Glomerular visceral epithelial cell (primary cell): Measurements from ENCODE around the gene PEX6.
"Not testable (repeated sequence)": the region's sequence is repeated elsewhere in the genome, so short reads cannot be mapped to it uniquely, and the experiment has no call there.

Experiments used
- DNase-seq: peaks from one replicate; pipeline ENCODE4 v3.0.0-alpha.2; 2016; ENCODE audit errors: extremely low spot score

Gene PEX6

DNA sequence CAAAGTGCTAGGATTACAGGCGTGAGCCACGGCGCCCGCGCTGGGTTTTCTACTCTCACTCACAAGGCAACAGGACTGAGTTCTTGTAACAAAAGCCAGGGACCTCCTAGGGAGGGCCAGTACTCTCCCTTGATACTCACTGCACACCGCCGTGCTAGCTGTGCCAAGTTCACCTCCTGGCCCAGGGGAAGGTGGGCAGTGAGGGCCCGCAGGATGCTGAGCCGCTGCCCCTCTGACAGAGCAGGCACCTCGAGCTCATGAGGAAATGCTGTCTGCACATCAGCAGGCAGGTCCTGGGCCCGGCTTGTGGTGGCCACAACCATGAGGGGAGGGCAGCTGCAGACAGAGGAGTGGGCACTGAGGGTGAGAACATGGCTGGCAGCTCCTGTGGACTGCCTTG lies 11.8 kb downstream of the PEX6 start:
- DNase-seq, result no peak

DNA sequence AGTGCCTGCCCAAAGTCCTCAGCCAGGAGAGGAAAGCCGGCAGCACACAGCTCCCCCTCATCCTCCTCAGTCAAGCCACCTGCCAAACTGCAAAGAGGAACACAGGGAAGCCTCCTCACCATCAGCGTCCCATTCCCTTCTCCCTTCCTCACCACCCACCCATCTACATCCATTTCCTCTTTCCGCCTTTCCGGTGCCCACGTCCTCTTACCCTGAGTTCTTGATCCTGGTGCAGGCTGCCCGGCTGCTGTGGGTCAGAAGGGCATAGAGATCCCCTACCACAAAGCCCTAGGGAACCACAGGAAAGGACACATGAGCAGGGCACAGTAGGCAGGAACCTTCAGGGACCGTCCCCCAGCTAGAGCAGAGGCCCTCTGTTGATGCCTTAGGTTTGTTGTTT lies 12.4 kb downstream of the PEX6 start:
- DNase-seq, result no peak

DNA sequence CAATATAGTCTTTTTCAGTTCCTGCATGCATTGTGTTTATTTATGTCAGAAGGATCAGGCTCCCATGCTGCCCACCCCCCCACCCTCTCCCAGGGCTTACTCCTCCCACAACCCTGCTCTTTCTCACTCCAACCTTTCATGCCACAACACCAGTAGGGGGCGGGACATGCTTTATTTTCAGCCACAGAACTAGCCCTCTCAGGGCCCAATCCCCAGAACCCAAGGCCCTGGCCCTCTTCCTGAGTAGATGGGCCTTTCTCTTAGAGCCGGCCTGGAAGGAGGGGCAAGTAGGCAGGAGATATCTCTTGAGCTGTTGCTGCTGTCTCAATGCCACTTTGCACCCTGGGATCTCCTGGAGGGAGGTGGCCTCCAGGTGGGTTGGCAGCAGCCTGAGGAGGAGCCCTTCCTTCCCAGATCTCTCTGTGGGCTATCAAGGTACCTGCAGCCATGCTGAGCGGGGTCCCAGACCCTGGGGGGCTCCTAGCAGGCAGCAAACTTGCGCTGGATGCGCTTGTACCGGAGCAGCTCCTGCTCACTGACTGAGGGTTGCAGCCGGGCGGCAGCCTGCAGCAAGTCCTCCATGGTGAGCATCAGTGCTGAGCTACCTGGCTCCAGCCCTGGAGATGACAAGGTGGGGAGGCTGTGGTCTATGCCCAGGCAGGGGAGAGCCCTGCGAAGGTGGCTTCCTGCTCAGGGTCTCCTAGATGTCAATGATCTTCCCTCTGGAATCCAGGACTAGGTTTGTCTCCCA lies 15.0 kb downstream of the PEX6 start:
- DNase-seq, result peak; percentile 48

DNA sequence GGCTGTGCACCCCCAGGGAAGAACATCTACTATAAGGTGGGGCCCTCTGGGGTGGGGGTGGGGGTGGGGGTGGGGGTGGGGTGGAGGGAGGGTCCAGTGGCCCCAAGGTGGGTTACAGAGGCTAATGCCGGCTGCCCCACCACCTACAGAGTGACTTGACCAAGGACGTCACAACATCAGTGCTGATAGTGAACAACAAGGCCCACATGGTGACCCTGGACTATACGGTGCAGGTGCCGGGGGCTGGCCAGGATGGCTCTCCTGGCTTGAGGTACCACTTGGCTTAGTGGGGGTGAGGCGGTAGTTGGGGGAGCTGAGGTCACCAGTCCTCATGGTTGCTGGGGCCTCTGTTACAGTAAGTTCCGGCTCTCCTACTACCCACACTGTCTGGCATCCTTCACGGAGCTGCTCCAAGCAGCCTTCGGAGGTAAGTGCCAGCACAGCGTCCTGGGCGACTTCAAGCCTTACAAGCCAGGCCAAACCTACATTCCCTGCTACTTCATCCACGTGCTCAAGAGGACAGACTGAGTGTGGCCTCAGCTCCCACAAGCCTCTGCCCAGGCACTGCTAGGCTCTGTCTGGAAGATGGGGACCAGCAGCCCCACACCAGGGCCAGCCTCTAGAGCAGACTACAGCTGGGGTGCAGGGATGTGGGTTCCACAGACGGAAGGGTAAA lies 15.7 kb downstream of the PEX6 start:
- DNase-seq, result no peak

DNA sequence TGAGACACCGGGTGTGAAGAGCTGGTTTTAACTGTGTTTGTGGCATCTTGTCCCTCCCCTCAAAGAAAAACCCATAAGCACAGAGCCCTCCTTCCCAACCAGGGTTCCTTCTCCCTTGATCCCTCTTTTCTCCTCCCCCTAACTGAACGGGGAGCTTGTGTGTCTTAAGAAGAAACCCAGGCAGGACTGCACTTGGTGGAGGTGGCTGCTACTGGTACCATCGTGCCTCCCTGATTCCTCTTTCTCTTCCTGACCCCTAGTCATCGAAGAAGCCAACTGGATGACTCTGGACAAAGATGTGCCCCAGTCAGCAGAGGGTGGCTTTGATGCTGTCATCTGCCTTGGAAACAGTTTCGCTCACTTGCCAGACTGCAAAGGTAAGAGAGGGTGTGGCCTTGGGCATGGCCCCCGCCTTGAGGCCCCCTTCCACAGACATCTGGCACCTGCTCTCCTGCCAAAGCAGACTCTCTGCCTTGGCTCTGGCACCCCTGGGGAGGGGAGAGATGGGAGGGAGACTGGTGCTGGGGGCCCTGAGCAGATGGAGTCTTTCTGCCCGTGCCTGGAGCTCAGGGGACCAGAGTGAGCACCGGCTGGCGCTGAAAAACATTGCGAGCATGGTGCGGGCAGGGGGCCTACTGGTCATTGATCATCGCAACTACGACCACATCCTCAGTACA lies 16.3 kb downstream of the PEX6 start:
- no peak for DNase-seq

DNA sequence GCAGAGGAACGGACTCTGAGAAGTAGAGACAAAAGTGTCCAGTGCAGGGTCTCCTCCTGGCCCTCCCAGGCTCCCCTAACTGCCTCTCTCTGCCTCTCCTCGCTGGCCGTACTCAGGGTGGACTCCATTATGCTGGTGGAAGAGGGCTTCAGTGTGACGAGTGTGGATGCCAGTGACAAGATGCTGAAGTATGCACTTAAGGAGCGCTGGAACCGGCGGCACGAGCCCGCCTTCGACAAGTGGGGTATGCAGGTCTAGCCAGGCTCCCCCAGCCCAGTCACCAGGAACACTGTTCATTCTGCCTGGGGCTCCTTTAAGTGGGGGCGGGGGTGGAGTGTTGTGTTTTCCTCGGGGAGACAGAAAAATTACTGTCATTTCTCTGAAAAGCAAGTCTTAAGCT lies 16.9 kb downstream of the PEX6 start:
- DNase-seq, result no peak

DNA sequence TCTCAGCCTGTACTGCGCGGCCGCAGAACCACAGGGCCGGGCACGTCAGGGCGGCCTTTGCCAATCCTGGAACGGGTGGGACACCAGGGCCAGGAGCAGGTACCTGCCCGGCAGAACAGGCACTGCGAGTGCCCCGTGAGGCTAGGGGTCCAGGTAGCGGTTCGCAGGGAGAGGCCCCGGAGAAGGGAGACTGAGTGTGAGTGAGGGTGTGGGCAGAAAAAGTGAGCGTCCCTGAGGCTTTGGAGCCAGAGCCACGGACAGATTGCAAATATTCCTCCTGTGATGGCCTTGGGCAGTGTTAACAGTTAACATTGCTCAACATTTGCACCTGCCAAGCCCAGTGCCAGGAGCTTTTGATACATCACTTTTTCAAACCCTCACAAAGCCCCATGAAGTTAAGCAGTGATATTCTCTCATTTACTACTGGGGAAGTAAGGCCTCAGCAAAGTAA lies 17.9 kb downstream of the PEX6 start:
- no peak for DNase-seq

DNA sequence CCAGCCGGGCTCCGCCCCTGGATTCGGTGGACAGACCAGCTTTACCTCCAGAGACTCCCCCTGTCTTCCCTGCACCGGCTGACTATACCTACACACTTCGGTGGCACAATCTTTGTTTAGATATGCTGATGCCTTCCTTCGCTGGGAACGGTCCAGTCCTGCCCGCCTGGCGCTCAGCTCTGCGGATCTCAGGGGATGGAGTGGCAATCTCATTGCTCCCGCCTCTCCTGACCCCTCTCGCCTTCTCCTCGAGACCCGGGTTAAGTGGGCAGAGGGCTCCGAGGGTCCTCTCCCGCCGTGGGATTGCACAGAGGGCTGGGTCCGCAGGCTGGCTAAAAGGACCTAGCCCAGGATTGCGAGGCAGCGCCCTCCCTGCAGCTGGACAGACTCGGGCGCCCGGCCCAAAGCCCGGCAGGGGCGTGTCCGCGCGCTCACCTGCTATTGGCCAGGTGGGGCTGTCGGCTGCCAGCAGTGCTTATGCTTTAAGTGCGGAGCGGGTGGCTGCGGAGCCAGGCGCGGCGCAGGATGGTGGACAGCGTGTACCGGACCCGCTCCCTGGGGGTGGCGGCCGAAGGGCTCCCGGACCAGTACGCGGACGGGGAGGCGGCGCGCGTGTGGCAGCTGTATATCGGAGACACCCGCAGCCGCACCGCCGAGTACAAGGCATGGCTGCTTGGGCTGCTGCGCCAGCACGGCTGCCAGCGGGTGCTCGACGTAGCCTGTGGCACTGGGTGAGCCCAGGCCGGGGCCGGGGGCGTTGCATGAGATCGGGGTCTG lies 18.6 kb downstream of the PEX6 start, which contains the start of gene GNMT:
TSS of gene GNMT (plus strand) at position 512 of the 777 bp plus-strand sequence. CDS start at position 526, 14 bp downstream.
- DNase-seq, result peak; percentile 29

DNA sequence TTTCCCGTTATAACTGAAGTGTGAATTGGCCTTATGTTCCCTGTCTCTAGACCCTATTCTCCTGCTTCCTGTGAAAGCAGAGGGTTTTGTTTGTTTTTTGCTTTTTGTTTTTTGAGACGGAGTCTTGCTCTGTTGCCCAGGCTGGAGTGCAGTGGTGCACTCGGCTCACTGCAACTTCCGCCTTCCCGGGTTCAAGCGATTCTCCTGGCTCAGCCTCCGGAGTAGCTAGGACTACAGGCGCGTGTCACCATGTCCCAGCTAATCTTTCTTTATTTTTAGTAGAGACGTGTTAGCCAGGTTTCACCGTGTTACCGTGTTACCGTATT lies 19.1 kb downstream of the PEX6 start:
- no peak for DNase-seq

DNA sequence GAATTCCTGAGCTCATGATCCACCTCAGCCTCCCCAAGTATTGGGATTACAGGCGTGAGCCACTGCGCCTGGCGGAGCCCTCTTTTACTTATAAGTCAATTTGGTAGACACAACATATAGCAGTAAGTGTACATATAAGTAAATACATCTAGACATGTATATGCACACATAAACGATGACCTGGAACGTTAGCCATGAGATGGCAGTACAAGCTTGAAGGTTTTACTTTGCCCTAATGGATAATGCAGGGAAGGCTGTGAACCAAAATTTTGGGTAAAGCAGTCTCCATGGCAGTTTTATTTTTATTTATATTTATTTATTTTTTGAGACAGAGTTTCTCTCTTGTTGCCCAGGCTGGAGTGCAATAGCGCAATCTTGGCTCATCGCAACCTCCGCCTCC lies 20.9 kb downstream of the PEX6 start:
- no peak for DNase-seq

DNA sequence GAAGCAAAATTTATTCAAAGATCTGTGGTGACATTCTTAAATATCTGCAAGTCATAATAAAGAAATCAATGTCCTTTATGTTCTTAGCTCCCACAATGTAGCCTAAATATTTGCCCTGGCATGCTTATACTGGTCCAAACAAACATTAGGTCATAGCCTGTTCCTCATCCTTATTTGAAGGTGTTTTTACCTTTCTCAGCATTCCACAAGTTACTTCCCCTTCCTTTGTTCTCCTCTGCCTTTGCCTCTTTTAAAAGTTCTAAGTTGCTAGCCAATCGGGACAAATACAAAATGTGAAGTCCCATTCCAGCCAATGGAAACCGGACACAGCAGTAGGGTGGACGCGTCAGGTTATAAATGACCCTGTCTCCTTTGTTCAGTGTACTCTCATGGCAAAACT lies 24.6 kb downstream of the PEX6 start:
- not testable (repeated sequence) for DNase-seq

DNA sequence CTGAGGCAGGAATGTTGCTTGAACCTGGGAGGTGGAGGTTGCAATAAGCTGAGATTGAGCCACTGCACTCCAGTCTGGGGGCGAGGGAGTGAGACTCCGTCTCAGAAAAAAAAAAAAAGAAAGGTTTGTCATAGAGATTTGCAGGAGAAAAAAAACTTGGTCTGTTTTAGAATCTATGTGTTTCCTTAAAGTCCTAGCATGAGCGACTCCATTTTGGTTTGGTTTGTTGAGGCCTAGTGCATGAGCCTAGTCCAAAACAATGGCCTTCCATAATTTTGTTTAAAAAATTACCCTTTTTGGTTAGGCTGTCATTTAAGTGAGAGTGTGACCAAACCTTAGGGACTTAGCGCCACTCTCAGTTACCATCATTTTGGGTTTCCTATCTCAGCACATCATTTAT lies 26.6 kb downstream of the PEX6 start:
- no peak for DNase-seq

DNA sequence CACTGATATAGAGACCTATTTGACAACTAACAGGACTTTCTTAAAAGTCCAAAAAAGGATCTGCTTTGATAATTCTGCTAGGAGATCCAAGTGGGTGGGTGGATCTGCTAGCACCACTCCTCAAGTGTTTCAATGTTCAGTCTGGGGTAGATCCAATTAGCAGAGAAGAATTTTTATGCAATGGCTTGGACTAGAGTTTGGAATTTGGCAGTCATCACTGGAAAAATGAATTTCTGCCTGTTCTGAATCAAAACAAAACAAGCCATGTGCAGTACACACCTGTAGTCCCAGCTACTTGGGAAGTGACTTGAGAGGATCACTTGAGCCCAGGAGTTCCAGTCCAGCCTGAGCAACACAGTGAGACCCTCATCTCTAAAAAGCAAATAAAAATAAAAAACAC lies 31.0 kb downstream of the PEX6 start:
- no peak for DNase-seq

DNA sequence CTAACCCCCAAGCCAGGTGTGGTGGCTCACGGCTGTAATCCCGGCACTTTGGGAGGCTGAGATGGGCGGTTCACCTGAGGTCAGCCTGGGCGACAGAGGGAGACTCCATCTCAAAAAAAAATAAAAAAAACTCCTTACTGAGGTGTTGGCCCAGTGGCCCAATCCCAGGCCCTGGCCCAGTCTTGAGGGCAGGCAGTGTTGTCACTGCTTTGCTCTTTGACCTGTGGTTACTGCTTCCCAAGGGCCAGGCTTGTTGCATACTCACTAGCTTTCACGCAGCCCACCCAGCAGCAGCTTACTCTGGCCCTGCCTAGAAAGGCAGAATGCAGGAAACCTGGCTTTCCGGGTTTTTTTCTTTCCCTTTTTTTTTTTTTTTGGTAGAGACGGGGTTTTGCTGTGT lies 36.5 kb downstream of the PEX6 start:
- DNase-seq, result no peak

DNA sequence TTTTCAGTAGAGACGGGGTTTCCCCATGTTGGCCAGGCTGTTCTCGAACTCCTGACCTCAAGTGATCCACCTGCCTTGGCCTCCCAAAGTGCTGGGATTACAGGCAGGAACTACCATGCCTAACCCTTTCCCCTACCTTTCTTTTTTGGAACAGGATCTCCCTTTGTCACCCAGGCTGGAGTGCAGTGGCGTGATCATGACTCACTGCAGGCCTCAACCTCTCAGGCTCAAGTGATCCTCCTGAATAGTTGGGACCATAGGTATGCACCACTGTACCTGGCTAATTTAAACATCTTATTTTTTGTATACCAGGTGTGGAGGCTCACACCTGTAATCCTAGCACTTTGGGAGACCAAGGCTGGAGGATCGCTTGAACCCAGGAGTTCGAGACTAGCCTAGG lies 37.6 kb downstream of the PEX6 start:
- DNase-seq, result not testable (repeated sequence)

DNA sequence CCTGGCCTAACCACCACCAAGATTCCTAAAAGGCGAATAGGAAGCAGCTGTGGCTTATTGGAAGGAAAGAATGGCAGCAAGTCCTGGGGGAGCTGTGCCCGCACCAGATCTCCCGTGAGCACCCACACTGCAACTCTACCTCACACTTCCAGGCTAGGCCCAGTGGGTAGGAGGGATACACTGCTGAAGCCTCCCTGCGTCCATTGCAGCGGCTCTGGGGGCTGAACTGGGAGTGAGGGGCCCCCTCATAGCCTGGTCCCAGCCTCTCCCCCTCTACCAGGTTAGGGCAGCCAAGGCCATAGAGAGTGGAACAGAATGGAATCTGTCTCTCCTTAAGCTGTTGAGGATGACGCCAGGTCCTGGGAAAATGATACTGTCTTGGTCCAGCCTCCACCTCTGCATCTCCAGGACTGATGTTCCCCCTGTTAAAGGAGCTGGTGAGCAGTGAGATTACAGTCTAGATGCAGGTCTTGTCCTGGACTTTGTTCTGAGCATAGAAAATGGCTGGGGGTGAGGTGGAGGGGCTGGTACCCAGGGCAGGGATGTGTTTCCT lies 38.4 kb downstream of the PEX6 start:
- DNase-seq, result no peak

DNA sequence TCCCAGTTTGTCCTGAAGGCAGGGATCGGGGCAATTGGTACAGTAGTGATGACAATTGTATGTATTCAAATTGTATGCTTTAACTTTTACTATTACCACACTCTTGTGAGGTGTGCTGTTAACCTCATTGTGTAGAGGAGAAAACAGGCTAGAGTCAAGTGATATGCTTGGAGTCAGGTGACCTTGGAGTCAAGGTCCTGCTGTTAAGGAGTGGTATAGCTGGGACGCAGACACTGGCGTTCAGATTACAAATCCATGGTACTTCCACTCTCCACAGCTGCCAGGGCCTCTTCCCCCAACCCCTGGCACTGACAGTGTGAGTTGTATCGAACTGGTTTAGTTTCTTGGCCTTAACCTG lies 39.2 kb downstream of the PEX6 start:
- no peak for DNase-seq

DNA sequence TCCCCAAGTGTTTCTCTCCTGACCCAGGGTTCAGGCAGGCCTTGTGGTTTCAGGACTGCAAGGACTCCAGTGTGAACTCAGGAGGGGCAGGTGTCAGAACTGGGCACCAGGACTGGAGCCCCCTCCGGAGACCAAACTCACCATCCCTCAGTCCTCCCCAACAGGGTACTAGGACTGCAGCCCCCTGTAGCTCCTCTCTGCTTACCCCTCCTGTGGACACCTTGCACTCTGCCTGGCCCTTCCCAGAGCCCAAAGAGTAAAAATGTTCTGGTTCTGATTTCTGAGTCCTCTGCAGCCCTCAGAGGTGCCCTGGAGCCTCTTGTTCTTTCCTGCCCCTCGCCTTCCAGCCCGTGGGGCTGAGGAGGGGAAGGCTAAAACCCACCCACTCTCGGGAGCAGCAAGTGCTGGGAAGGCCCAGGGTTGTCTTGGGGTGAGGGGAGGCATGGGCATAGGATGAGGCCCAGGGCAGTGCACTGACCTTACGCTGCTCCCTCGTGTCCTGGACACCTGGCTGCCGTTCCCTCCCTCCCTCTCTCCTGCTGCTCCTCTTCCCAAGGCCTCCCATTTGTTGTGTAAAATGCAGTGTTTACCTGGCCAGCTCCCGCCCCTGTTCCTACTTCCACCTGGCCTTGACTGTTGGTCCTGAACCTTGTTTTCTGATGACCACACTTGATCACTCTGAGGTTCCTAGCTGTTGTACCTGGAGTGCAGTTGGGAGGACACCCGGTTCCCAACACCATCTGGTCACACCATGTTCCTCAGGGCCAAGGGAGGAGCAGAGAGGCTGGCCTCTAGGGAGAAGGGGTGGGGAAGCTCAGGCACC lies 39.8 kb downstream of the PEX6 start:
- DNase-seq, result no peak

DNA sequence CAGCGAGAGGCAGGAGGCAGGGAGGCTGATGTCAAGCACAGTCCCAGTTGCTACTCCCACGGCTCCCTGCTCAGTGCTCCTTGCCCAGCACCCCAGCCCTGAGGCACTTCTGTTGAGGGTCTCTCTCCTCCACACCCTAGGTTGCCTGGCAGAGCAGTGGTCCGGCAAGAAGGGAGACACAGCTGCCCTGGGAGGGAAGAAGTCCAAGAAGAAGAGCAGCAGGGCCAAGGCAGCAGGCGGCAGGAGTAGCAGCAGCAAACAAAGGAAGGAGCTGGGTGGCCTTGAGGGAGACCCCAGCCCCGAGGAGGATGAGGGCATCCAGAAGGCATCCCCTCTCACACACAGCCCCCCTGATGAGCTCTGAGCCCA lies 40.6 kb downstream of the PEX6 start:
- no peak for DNase-seq

DNA sequence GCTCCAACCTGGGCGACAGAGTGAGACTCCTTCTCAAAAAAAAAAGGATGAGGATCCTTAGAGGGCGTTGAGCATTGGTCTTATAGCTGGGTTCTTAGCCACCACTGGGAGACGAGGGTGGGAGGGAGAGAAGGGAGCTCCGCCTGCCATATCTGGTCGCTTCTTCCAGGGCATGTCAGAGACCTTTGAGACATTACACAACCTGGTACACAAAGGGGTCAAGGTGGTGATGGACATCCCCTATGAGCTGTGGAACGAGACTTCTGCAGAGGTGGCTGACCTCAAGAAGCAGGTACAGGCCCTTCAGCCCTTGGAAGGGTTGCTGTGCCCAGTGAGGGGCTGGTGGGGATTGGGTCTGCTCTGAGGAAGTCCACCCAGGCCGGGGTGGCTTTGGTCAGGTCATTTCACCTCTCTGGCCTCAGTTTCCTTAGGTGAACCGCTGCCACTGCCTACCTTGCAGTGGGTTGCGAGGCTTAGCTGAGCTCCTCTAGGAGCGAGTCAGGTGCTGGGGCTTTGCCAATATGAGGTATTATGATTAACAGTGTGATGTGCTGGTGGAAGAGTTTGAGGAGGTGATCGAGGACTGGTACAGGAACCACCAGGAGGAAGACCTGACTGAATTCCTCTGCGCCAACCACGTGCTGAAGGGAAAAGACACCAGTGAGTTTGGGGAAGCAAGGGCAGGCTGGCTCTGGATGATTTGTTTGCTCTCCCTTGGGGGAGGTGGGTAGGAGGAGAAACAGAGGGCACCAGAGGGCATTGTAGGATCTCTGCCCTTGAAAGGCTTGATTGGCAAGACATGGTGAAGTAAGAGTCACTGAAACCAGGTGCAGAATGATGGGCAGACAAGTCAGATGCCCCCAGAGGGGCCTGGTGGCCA lies 41.2 kb downstream of the PEX6 start:
- peak; percentile 30 for DNase-seq
